ENCODE measurements around the gene EZH1. TPM values are rescaled to one million over a fixed set of nuclear protein-coding genes. Genes with fewer than 3 reads are reported as not detected.

EZH1 gene
- total RNA-seq, 2 donors from 2014 or later: 32.2 to 33.5 TPM

DNA sequence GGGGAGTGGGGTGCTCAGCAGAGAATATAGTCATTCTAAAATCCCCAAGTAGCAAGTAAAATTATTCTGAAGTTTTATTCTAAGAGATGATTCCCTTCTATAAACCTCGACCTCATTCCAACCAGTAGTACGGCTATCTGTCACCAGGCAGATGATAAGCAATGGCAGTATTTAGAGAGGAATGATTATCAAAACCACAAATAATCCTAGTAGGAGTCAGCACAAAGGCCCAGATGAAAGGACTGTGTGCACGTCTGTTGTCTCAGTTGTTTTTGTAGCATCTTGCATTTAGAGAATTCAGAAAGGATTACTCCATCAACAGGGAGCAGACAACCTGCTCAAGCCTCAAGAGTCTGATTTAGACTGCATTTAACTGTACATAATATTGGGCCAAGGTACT lies 21.2 kb downstream of the EZH1 start:
- DNase-seq (ENCODE audit: low spot score): no peak
- H3K36me3 Mint-ChIP-seq: peaks cover 15% of the 10 kb centered on the region

DNA sequence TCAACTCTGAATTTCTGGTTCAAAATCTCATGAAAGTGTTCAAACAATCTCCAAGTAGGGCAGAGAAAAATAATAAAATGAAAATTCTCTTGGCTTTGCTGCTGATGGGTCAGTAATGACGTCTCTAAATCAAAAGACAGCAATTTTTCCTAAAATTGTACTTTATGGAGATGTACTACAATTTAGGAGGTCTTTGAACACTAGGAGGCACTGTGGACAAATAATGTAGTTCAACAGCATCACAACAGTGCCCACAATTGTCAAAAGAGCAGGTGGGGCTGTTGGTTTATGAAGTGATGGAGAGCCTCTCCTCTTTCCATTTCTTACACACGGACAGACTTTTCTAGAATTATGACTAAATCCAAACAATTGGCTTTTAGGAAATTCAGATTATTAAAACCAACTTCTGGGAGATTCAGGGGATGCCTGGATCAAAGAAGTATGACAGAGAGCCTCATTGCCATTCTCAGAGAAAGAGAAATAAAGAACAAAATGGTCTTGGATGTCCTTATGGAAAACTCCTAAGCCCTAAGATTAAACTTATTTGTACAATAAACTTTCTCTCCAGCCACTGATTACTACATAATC lies 23.8 kb downstream of the EZH1 start:
- Mint-ChIP-seq H3K4me3 (no peak overlapping the region), H3K4me1 (ENCODE audit: low read depth in 2 of 2) (no peaks in the 10 kb centered on the region), H3K36me3 (peaks cover 21% of the 10 kb centered on the region), H3K9me3 (no peaks in the 10 kb centered on the region), H3K27ac (no peak overlapping the region), H3K27me3 (no peaks in the 10 kb centered on the region)
- peak in 1 of 2 donors; percentile 64 for ATAC-seq
- no peak for DNase-seq (ENCODE audit: low spot score)

More for the DNA sequence above, 21.2 kb downstream of the EZH1 start:
- H3K27me3 Mint-ChIP-seq: no peaks in the 10 kb centered on the region
- ATAC-seq: no peak
- H3K27ac Mint-ChIP-seq: no peak overlapping the region
- H3K9me3 Mint-ChIP-seq: no peaks in the 10 kb centered on the region
- H3K4me3 Mint-ChIP-seq: no peak overlapping the region
- no peaks in the 10 kb centered on the region for H3K4me1 Mint-ChIP-seq (ENCODE audit: low read depth in 2 of 2)

DNA sequence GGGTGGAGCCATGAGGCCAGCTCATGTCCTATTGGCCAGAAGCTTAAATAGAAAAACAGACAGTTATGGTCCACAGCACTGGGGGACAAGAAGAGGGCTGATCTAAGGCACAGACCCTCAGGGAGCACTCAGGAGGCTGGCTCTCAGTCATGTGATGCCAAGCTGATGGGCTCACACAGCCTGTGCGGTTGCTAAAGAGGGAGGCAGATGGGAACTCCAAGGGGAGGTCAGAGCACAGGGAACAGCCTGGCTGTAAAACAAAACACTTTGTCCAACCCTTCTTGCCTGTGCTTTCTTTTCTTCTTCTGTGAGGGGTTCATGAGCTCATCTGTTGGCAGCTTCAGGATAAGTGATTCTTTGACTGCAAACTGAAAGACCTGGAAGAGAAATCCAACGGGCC lies 35.3 kb downstream of the EZH1 start:
- Mint-ChIP-seq H3K4me3 (no peak overlapping the region), H3K27ac (no peak overlapping the region), H3K4me1 (ENCODE audit: low read depth in 2 of 2) (peaks cover 12 to 23% of the 10 kb centered on the region in 2 donors), H3K36me3 (peaks cover 36% of the 10 kb centered on the region), H3K27me3 (no peaks in the 10 kb centered on the region), H3K9me3 (no peaks in the 10 kb centered on the region)
- ATAC-seq: no peak
- DNase-seq (ENCODE audit: low spot score): no peak

DNA sequence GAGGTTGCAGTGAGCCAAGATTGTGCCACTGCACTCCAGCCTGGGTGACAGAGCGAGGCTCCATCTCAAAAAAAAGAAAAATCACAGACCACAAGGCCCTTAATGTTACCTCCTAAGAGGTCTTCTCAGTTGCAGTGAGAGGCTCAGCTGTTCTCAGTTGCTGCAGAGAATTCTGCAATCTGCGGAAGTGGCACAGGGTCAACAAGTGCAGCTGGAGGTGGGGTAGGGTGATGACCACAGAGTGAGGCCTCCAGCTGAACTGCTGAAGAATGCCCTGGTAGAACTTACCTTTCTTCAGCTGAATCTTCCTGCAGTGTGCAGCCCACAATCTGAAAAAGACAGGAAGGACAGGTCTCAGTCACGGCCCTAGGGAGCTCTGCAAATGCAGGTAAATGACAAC lies 36.3 kb downstream of the EZH1 start:
- peaks cover 40% of the 10 kb centered on the region for H3K36me3 Mint-ChIP-seq
- no peaks in the 10 kb centered on the region for H3K9me3 Mint-ChIP-seq
- DNase-seq (ENCODE audit: low spot score) (no peak), ATAC-seq (no peak)
- no peak overlapping the region for H3K4me3 Mint-ChIP-seq
- H3K27ac Mint-ChIP-seq: no peak overlapping the region
- H3K4me1 Mint-ChIP-seq (ENCODE audit: low read depth in 2 of 2): peaks cover 14 to 28% of the 10 kb centered on the region in 2 donors
- no peaks in the 10 kb centered on the region for H3K27me3 Mint-ChIP-seq

DNA sequence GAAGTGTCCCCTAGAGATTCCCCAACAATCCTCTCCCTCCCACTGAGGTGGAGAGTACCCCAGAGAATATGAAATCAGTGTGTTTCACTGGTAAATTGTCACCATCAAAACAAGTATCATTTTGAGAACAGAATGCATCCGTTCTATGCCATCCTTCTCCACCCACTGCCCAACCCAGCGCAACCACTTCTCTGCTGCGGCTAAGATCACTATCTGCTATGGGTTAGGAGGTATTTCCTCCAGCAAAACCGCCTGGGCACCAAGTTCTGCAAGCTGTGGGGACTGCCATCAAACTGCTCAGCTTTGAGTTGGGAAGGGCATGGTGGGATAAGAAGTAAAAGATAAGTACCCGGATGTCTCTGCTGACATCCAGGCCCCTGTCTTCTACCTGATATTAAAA lies 38.1 kb downstream of the EZH1 start:
- no peak overlapping the region for H3K27ac Mint-ChIP-seq
- DNase-seq (ENCODE audit: low spot score) (no peak), ATAC-seq (peak in 1 of 2 donors; percentile 51)
- H3K27me3 Mint-ChIP-seq: no peaks in the 10 kb centered on the region
- H3K9me3 Mint-ChIP-seq: no peaks in the 10 kb centered on the region
- H3K4me3 Mint-ChIP-seq: no peak overlapping the region
- peaks cover 44% of the 10 kb centered on the region for H3K36me3 Mint-ChIP-seq
- peaks cover 14 to 28% of the 10 kb centered on the region in 2 donors for H3K4me1 Mint-ChIP-seq (ENCODE audit: low read depth in 2 of 2)

DNA sequence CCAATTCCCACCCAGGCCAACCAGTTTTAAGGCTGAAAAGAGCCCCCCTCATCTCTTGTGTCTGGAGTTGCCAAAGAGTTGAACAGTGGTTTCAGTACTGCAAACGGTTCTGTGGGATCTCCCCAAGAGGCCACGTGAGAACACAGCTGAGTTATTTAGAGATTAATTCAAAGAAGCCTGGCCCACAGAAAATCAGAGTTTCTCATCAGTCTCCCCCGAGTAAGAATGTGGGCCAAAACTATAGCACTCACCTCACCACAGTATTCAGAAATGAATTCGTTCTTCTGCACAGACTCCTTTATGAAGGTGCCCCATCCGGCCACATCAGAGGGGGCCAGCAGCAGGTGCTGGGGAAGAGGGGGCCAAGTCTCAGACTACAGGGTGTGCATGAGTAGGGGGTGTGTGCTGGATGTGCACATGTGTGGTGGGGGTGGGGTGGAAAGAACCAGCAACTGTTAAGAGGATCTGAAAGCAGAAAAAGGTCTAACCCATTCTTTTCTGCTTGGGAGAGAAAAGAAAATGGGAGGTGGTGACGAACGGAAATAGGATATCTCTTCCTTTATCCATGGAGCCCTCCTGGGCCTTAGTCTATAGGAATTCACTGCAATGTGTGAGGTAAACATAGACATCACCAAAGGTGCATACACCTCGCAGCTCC lies 39.9 kb downstream of the EZH1 start:
- DNase-seq (ENCODE audit: low spot score): no peak
- peak overlapping the region; percentile 16 for H3K4me3 Mint-ChIP-seq
- H3K9me3 Mint-ChIP-seq: no peaks in the 10 kb centered on the region
- peak; percentile 90 to 93 for ATAC-seq
- H3K4me1 Mint-ChIP-seq (ENCODE audit: low read depth in 2 of 2): peaks cover 14 to 28% of the 10 kb centered on the region in 2 donors
- no peak overlapping the region for H3K27ac Mint-ChIP-seq
- peaks cover 38% of the 10 kb centered on the region for H3K36me3 Mint-ChIP-seq
- no peaks in the 10 kb centered on the region for H3K27me3 Mint-ChIP-seq

DNA sequence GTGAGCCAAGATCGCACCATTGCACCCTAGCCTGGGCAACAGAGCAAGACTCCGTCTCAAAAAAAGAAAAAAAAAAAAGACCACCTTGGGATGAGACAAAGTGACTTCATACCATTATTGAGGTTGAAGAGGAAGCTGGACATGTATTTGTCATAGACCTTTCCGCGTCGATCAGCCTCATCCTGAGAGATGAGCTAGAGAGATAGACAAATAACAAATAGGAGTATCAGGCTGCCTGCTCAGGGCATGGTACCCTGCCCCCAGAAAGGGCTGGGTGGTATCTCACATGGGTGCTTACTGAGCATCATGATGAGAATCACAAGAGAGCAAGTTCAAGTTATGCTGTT lies 40.4 kb downstream of the EZH1 start:
- H3K27ac Mint-ChIP-seq: no peak overlapping the region
- H3K4me3 Mint-ChIP-seq: peak overlapping the region; percentile 11
- peaks cover 34% of the 10 kb centered on the region for H3K36me3 Mint-ChIP-seq
- ATAC-seq (peak in 1 of 2 donors; percentile 17), DNase-seq (ENCODE audit: low spot score) (no peak)
- H3K4me1 Mint-ChIP-seq (ENCODE audit: low read depth in 2 of 2): peaks cover 14 to 28% of the 10 kb centered on the region in 2 donors
- H3K27me3 Mint-ChIP-seq: no peaks in the 10 kb centered on the region
- no peaks in the 10 kb centered on the region for H3K9me3 Mint-ChIP-seq

DNA sequence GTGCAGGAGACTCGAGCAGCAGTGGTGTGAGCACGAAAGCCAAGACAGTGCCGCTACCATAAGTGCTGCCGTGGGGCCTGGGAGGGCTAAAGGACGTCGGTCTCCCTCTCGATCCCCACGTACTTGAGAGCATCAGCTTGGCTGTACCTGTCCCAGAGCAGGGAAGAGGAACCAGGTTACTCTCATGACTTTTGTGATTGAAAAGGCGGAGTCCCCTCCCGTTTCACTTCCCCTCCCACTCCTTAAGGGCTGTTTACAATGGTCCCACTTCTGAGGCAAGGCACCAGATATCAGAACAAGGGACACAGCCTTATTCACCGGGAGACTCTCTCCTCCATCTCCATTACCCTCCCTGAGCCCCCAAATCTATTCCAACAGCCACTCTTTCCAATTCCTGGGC lies 42.4 kb downstream of the EZH1 start:
- no peak for ATAC-seq
- Mint-ChIP-seq H3K36me3 (peaks cover 20% of the 10 kb centered on the region), H3K4me3 (no peak overlapping the region), H3K9me3 (no peaks in the 10 kb centered on the region), H3K4me1 (ENCODE audit: low read depth in 2 of 2) (peaks cover 8 to 17% of the 10 kb centered on the region in 2 donors), H3K27me3 (no peaks in the 10 kb centered on the region), H3K27ac (no peak overlapping the region)
- no peak for DNase-seq (ENCODE audit: low spot score)

DNA sequence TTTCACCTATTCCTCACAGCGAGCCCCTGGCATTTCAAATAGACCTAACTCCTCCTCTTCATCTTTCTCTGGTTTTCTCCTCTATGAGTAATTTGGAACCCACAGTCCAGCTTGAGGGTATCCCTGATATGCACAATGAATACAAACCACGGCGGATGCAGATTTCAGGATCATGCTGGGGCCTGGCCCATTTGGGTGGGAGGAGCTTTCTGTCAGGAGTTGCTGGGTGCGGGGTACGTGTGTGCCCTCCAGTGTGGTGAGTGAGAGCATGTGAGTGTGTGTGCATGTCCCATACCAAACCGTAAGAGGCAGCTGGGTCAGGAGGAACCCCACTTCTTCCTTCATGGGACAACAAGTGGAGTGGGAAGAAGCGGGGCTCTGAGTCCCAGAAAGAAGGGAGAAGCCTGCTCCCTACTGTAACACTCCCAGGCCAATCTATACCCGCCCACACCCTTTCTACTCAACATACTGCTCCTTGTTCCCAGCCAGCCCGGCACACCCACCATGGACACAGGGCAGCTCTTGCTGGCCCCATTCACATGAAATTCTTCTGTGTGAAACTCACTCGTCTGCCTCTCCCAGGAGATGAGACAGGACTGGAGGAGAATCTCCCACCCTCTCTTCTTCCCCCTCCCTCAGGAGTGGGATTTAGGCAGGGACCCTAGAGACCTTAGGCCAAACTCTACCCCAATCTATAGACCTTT lies 44.1 kb downstream of the EZH1 start:
- Mint-ChIP-seq H3K27me3 (no peaks in the 10 kb centered on the region), H3K36me3 (peaks cover 19% of the 10 kb centered on the region), H3K27ac (no peak overlapping the region), H3K4me3 (no peak overlapping the region), H3K4me1 (ENCODE audit: low read depth in 2 of 2) (peaks cover 8 to 10% of the 10 kb centered on the region in 2 donors), H3K9me3 (no peaks in the 10 kb centered on the region)
- ATAC-seq (no peak), DNase-seq (ENCODE audit: low spot score) (no peak)

DNA sequence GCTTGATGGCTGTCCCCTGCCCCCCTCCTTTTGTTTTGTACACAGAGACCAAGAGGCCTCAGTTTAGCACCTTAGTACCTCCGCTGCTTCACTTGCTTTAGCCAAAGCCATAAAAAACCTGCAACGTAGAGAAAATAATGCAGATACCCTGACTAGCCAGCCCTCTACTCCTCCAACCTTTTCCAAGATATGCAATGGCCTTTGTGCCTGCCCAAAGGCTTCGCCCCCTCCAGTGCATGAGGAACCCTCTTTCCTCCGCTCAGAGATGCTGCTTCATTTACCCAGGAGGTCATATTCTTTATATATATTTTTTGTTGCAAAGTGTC lies 45.5 kb downstream of the EZH1 start:
- ATAC-seq (no peak), DNase-seq (ENCODE audit: low spot score) (no peak)
- peaks cover 0 to 3% of the 10 kb centered on the region in 2 donors for H3K4me1 Mint-ChIP-seq (ENCODE audit: low read depth in 2 of 2)
- H3K27me3 Mint-ChIP-seq: no peaks in the 10 kb centered on the region
- no peak overlapping the region for H3K27ac Mint-ChIP-seq
- peaks cover 12% of the 10 kb centered on the region for H3K36me3 Mint-ChIP-seq
- H3K4me3 Mint-ChIP-seq: no peak overlapping the region
- H3K9me3 Mint-ChIP-seq: no peaks in the 10 kb centered on the region

DNA sequence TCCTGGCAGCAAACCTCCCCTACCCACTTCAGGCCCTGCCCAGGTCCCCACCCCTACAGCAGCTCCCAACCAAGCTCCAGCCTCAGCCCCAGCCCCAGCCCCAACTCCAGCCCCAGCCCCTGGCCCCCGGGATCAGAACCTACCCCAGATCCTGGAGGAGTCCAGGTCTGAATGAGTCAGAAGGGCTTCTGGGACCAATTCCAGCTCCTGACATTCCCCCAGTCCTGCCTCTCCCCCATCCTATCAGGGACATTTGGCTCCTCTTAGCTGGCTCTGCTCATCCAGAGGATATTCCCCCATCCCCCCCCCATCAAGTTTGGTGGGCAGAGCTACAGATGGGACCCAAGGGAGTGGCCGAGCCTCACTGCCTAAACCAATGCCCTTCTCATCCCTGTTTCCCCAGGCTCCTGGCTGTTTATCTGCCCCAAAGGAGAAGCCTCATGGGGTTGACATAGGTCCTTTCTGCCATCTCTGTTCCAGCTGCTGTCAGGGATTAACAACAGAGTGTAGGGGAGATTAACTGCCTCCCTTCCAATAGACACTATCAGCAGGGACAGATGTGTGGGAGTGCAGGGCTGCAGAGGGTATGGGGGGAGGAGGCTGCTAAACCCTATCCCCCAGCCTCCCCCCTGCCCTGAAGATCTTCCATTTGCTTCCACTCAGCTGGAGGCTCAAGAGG lies 46.0 kb downstream of the EZH1 start:
- Mint-ChIP-seq H3K9me3 (no peaks in the 10 kb centered on the region), H3K36me3 (peaks cover 11% of the 10 kb centered on the region), H3K27me3 (no peaks in the 10 kb centered on the region), H3K4me3 (no peak overlapping the region), H3K27ac (no peak overlapping the region), H3K4me1 (ENCODE audit: low read depth in 2 of 2) (peaks cover 0 to under 1% of the 10 kb centered on the region in 2 donors)
- no peak for DNase-seq (ENCODE audit: low spot score)
- ATAC-seq: no peak

DNA sequence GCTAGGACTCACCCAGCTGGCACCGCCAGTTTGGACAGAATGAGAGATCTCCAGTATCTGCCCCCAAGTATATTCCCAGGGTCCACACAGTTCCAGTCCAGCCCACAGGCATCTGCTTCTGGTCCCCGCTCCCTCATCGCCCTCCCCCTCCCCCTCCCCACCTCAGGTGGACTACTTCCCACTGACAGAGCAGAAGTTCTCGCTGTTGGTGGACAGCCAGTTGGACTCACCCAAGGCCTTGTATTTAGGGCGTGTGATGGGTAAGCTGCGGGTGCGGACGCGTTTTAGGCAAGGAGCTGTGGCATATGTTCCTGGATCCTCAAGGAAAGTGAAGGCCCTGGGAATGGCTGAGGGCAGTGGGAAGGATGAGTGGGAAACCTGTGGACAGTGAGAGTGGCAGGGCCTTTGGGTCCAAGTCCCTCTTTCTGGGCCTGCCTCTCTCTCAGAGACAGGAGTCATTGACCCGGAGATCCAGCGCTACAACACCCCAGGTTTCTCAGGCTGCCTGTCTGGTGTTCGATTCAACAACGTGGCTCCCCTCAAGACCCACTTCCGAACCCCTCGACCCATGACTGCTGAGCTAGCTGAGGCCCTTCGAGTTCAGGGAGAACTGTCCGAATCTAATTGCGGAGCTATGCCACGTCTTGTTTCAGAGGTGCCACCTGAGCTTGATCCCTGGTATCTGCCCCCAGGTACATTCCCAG lies 47.6 kb downstream of the EZH1 start:
- DNase-seq (ENCODE audit: low spot score) (peak; percentile 29), ATAC-seq (no peak)
- no peak overlapping the region for H3K27ac Mint-ChIP-seq
- H3K27me3 Mint-ChIP-seq: no peaks in the 10 kb centered on the region
- no peaks in the 10 kb centered on the region for H3K9me3 Mint-ChIP-seq
- H3K36me3 Mint-ChIP-seq: no peaks in the 10 kb centered on the region
- no peak overlapping the region for H3K4me3 Mint-ChIP-seq
- H3K4me1 Mint-ChIP-seq (ENCODE audit: low read depth in 2 of 2): no peaks in the 10 kb centered on the region

DNA sequence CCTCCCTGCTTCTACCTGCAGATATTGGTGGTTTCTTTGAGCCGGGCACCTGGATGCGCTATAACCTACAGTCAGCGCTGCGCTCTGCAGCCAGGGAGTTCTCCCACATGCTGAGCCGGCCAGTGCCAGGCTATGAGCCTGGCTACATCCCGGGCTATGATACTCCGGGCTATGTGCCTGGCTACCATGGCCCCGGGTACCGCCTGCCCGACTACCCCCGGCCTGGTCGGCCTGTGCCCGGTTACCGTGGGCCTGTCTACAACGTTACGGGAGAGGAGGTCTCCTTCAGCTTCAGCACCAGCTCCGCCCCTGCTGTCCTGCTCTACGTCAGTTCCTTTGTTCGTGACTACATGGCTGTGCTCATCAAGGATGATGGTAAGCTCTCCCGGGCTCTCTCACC lies 49.3 kb downstream of the EZH1 start:
- no peaks in the 10 kb centered on the region for H3K36me3 Mint-ChIP-seq
- peak in 1 of 2 donors; percentile 26 for ATAC-seq
- no peak overlapping the region for H3K4me3 Mint-ChIP-seq

More for the DNA sequence above, 49.3 kb downstream of the EZH1 start:
- Mint-ChIP-seq H3K27ac (no peak overlapping the region), H3K27me3 (no peaks in the 10 kb centered on the region), H3K4me1 (ENCODE audit: low read depth in 2 of 2) (no peaks in the 10 kb centered on the region), H3K9me3 (no peaks in the 10 kb centered on the region)
- peak; percentile 56 for DNase-seq (ENCODE audit: low spot score)
